Endothelial cell of umbilical vein (primary cell): ENCODE measurements around the gene SCYL1. TPM values are rescaled to one million over a fixed set of nuclear protein-coding genes. Genes with fewer than 3 reads are reported as not detected.

Experiments used
- BruUV-seq: library from RNA; stranded (reverse); fragments of 400-500 nt; replicated peaks from 2 replicates; lab custom pipeline; 2021; lab: Mats Ljungman, UMichigan
- CTCF ChIA-PET: fragments of 300-600, 350-600 bp; sonication (Branson Sonifier 250); formaldehyde crosslinking; loops from one replicate; lab custom pipeline; 2021; ENCODE audit warnings: antibody characterized with exemption, inconsistent platforms; lab: Charles Lee
- POLR2A ChIA-PET: fragments of 300-600, 350-600 bp; sonication (Branson Sonifier 250); formaldehyde crosslinking; loops from one replicate; lab custom pipeline; 2021; ENCODE audit warnings: antibody characterized with exemption, inconsistent platforms; lab: Charles Lee
- DNase-seq: peaks from one replicate; pipeline ENCODE4 v3.0.0-alpha.2; 2011; ENCODE audit warnings: low read depth, low spot score
- FAIRE-seq: peaks from 2 replicates; lab custom pipeline; 2011; peaks lifted over from hg19 to GRCh38; lab: Jason Lieb, UNC
- H2AFZ ChIP-seq: 2 replicates; pipeline ENCODE4 v1.6.0; 2012; ENCODE audit warnings: low read depth, low read length, control low read depth, inconsistent platforms
- H3K27ac ChIP-seq: 2 replicates; pipeline ENCODE4 v1.5.1; 2011; ENCODE audit warnings: low read depth, mild to moderate bottlenecking, control low read depth, low read length, moderate library complexity; ENCODE audit not compliant: insufficient read depth
- H3K27me3 ChIP-seq, 2 experiments: 2 replicates each; pipeline versions ENCODE4 v1.6.0 to v1.6.1; 2011; ENCODE audit warnings: low read length in 2 of 2, mixed read lengths in 1 of 2; ENCODE audit not compliant: control insufficient read depth in 2 of 2, insufficient read depth in 2 of 2
- H3K36me3 ChIP-seq, 2 experiments: 2 replicates in 1 of 2; 3 replicates in 1 of 2; pipeline ENCODE4 v1.5.1; 2011; ENCODE audit warnings: low read length in 2 of 2, mild to moderate bottlenecking in 1 of 2, moderate library complexity in 1 of 2; ENCODE audit not compliant: control insufficient read depth in 2 of 2, insufficient read depth in 2 of 2; ENCODE audit errors: extremely low read depth in 1 of 2
- H3K4me1 ChIP-seq: 3 replicates; pipeline ENCODE4 v1.5.1; 2011; ENCODE audit warnings: mild to moderate bottlenecking, low read length; ENCODE audit not compliant: control insufficient read depth, insufficient read depth; ENCODE audit errors: extremely low read depth
- H3K4me2 ChIP-seq: 2 replicates; pipeline ENCODE4 v1.6.1; 2011; ENCODE audit warnings: low read length, control low read depth, mixed read lengths; ENCODE audit not compliant: insufficient read depth
- H3K4me3 ChIP-seq, 3 experiments: fragments of 200-600 bp in 1 of 3; sonication (generic), shearing (Covaris generic) in 1 of 3; replicated peaks in 1 of 3; 2 replicates each; pipeline ENCODE4 v1.5.1; 2011 to 2016; ENCODE audit warnings: control low read depth in 3 of 3, low read length in 3 of 3, mild to moderate bottlenecking in 2 of 3, inconsistent platforms in 1 of 3, low read depth in 1 of 3, moderate library complexity in 1 of 3; ENCODE audit not compliant: insufficient read depth in 1 of 3
- H3K79me2 ChIP-seq: 2 replicates; pipeline ENCODE4 v1.6.0; 2012; ENCODE audit warnings: low read length, inconsistent platforms; ENCODE audit not compliant: control insufficient read depth, insufficient read depth
- H3K9ac ChIP-seq: replicated peaks from 2 replicates; pipeline ENCODE3; 2011; ENCODE audit warnings: low read length, control low read depth; ENCODE audit not compliant: insufficient read depth; ENCODE audit errors: extremely low read depth
- H3K9me1 ChIP-seq: replicated peaks from 3 replicates; pipeline ENCODE4 v1.6.0; 2011; ENCODE audit warnings: mild to moderate bottlenecking, low read length; ENCODE audit not compliant: control insufficient read depth, insufficient read depth; ENCODE audit errors: extremely low read depth
- H3K9me3 ChIP-seq: replicated peaks from 2 replicates; pipeline ENCODE4 v1.5.1; 2012; ENCODE audit warnings: low read length, inconsistent platforms; ENCODE audit not compliant: control insufficient read depth, insufficient read depth
- H4K20me1 ChIP-seq: replicated peaks from 2 replicates; pipeline ENCODE3; 2011; ENCODE audit warnings: mild to moderate bottlenecking, low read length; ENCODE audit not compliant: control insufficient read depth, insufficient read depth; ENCODE audit errors: extremely low read depth
- CTCF ChIP-seq, 2 donors: IDR thresholded peaks; 1 replicate in 1 of 2; 2 replicates in 1 of 2; pipeline ENCODE4 v1.5.1; 2011; ENCODE audit warnings: low read length in 2 of 2, mild to moderate bottlenecking in 2 of 2, moderate library complexity in 2 of 2, control low read depth in 1 of 2, inconsistent platforms in 1 of 2, low read depth in 1 of 2; ENCODE audit not compliant: insufficient read depth in 1 of 2; ENCODE audit errors: extremely low read depth in 1 of 2
- EZH2 ChIP-seq: IDR thresholded peaks from 2 replicates; pipeline ENCODE4 v1.6.1; 2012; ENCODE audit warnings: borderline replicate concordance, low read depth, mild to moderate bottlenecking, moderate library complexity, low read length, inconsistent platforms; ENCODE audit not compliant: severe bottlenecking
- FOS ChIP-seq: IDR thresholded peaks from 2 replicates; pipeline ENCODE4 v1.6.1; 2011; ENCODE audit warnings: mild to moderate bottlenecking, low read length, moderate library complexity, borderline replicate concordance; ENCODE audit not compliant: insufficient read depth
- GATA2 ChIP-seq: IDR thresholded peaks from 2 replicates; pipeline ENCODE4 v1.7.0; 2011; ENCODE audit warnings: low read depth, mild to moderate bottlenecking, moderate library complexity, mixed read lengths, low read length; ENCODE audit not compliant: insufficient read length, insufficient read depth
- JUN ChIP-seq: IDR thresholded peaks from 2 replicates; pipeline ENCODE4 v1.6.1; 2011; ENCODE audit warnings: borderline replicate concordance, low read depth; ENCODE audit not compliant: insufficient read length, insufficient read depth
- MAX ChIP-seq: IDR thresholded peaks from 2 replicates; pipeline ENCODE4 v1.6.1; 2011; ENCODE audit not compliant: insufficient read depth, insufficient read length
- MYC ChIP-seq: IDR thresholded peaks from one replicate; pipeline ENCODE4 v1.6.1; 2011; ENCODE audit warnings: mild to moderate bottlenecking, low read depth, low read length
- POLR2A ChIP-seq: IDR thresholded peaks from 2 replicates; pipeline ENCODE4 v1.6.1; 2012; ENCODE audit warnings: low read depth, mild to moderate bottlenecking, control low read depth, low read length
- POLR2AphosphoS5 ChIP-seq: IDR thresholded peaks from 2 replicates; pipeline ENCODE4 v1.6.1; 2012; ENCODE audit warnings: low read depth, mild to moderate bottlenecking, control low read depth, low read length, moderate library complexity; ENCODE audit not compliant: insufficient read depth
- dilution Hi-C: fragments of 300-500 bp; cut with MboI; formaldehyde crosslinking; loops from one replicate; pipeline ENCODE4 v1.15.0; 2019; ENCODE audit warnings: low sequenced_read_pairs; ENCODE audit not compliant: extremely low pct_ligation_motif_present
- intact Hi-C: fragments of 100-400 bp; cut with micrococcal nuclease; formaldehyde crosslinking; loops from one replicate; pipeline ENCODE4 v1.10.0; 2022
- polyA plus RNA-seq, 4 experiments: library from polyadenylated mRNA; depleted of rRNA in 3 of 4; stranded (reverse) in 3 of 4; unstranded in 1 of 4; fragments of >200 nt; gene quantifications; 2 replicates each; pipeline versions ENCODE4 v1.2.1 to v1.2.3, GENCODE V29; 2011 to 2012; ENCODE audit warnings: missing spikeins in 1 of 4
- total RNA-seq: library from RNA; stranded (reverse); gene quantifications from 2 replicates; pipeline ENCODE4 v1.2.3, GENCODE V29; 2021

Gene SCYL1
- total and polyA plus RNA-seq, 2 donors (not counting 3 experiments of a cell fraction or from before 2014, with no cell fraction given) = 88.2 to 126 TPM

GRCh38 chr11:65537620-65538231, 12.8 kb downstream of the SCYL1 start:
- H3K4me2 ChIP-seq = no peak overlapping the region
- ChIA-PET CTCF (interaction anchor here (1.0 to 6.1 kb wide), 3 partner anchors 32 to 53 kb away, joined by 5 to 206 read pairs (median 5); partner anchors contain the start of genes FAM89B, KCNK7 and ZNRD2), POLR2A (no interaction called here)
- no TSS peak for BruUV-seq
- no peak overlapping the region for H3K4me3 ChIP-seq
- peaks cover 3 to 26% of the 10 kb centered on the region in 2 experiments for H3K36me3 ChIP-seq
- H3K27ac ChIP-seq = no peak overlapping the region
- no peak overlapping the region for H2AFZ ChIP-seq
- H4K20me1 ChIP-seq = no peaks in the 10 kb centered on the region
- no peaks in the 10 kb centered on the region for H3K79me2 ChIP-seq
- no peaks in the 10 kb centered on the region for H3K9me1 ChIP-seq
- FAIRE-seq = no peak
- H3K9me3 ChIP-seq = no peaks in the 10 kb centered on the region
- no peak overlapping the region for H3K9ac ChIP-seq
- TF ChIP-seq EZH2 = no peak
- no peak for TF ChIP-seq JUN
- no peak for TF ChIP-seq MYC
- TF ChIP-seq POLR2A = no peak
- no peak for TF ChIP-seq GATA2
- no peak for TF ChIP-seq MAX
- no peak for TF ChIP-seq POLR2AphosphoS5
- TF ChIP-seq FOS = no peak
- no peak for TF ChIP-seq CTCF (IDR thresholded peaks at IDR 0.05; ENCODE audit: extremely low read depth in 1 of 2, insufficient read depth in 1 of 2, low read depth in 1 of 2, low read length in 2 of 2)
- DNase-seq = no peak
- no peaks in the 10 kb centered on the region for H3K27me3 ChIP-seq
- intact Hi-C loops (no loop called here), dilution Hi-C loops (no loop called here)
- peaks cover 6% of the 10 kb centered on the region for H3K4me1 ChIP-seq
